Measurements from ENCODE around the gene SETDB1.
"Not testable (repeated sequence)": the region's sequence is repeated elsewhere in the genome, so short reads cannot be mapped to it uniquely, and the experiment has no call there.

Gene SETDB1

GRCh38 chr1:150928775-150929174 is 2.6 kb downstream of the SETDB1 start:
- not testable (repeated sequence) for DNase-seq (ENCODE audit: low read depth in 2 of 2)

- DNase-seq (ENCODE audit: low read depth in 2 of 2) = no peak
Measured at GRCh38 chr1:150931773-150932172, 5.6 kb downstream of the SETDB1 start.

DNA sequence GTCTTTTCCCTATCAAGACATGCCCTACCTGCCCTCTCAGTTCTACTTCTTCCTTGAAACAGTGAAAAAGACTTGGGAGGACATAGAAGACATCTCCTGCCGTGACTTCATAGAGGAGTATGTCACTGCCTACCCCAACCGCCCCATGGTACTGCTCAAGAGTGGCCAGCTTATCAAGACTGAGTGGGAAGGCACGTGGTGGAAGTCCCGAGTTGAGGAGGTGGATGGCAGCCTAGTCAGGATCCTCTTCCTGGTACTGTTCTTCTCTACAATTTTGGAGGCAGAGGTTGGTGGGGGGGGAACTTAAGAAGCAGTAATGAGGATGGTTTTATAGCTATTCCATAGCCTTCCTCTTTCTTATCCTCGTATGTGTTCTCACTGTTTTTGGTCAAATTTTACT is 18.7 kb downstream of the SETDB1 start:
- no peak for DNase-seq (ENCODE audit: low read depth in 2 of 2)

DNA sequence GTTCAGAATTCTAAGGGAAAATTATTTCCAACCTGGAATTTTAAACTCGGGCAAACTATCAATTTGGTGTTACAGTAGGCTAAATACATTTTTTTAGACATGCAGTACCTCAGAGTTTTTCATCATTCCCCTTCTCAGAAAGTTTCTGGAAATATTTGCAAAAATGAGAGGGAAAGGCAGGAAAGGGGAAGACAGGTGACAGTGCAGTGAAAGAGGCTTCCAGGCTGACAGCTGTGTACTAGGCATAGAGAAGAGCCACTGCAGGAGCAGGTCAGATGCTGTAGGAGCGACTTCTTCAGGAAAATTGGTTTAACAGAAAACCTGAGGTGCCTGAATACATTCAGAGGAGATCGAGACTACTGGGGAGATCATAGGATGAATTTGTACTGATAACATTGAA is 28.5 kb downstream of the SETDB1 start:
- no peak for DNase-seq (ENCODE audit: low read depth in 2 of 2)

- DNase-seq (ENCODE audit: low read depth in 2 of 2) = no peak
Measured at GRCh38 chr1:150955280-150955679, 29.1 kb downstream of the SETDB1 start.

DNA sequence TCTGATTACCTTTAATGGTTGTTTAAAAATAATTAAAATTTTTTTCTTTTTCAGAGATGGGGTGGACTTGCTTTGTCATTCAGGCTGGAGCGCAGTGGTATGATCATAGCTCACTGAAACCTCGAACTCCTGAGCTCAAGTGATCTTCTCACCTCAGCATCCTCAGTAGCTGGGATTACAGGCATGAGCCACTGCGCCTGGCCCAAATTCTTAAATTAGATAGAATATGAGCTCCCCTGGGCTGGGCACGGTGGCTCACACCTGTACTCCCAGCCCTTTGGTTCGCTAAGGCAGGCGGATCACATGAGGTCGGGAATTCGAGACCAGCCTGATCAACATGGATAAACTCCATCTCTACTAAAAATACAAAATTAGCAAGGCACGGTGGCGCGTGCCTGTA is 31.5 kb downstream of the SETDB1 start:
- DNase-seq (ENCODE audit: low read depth in 2 of 2) = no peak

DNA sequence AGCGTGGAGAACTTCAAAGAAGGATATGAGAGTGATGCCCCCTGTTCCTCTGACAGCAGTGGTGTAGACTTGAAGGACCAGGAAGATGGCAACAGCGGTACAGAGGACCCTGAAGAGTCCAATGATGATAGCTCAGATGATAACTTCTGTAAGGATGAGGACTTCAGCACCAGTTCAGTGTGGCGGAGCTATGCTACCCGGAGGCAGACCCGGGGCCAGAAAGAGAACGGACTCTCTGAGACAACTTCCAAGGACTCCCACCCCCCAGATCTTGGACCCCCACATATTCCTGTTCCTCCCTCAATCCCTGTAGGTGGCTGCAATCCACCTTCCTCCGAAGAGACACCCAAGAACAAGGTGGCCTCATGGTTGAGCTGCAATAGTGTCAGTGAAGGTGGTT is 34.5 kb downstream of the SETDB1 start:
- no peak for DNase-seq (ENCODE audit: low read depth in 2 of 2)

GRCh38 chr1:150961756-150962155 is 35.6 kb downstream of the SETDB1 start:
- DNase-seq (ENCODE audit: low read depth in 2 of 2) = no peak

GRCh38 chr1:150963321-150964163 is 37.4 kb downstream of the SETDB1 start:
- DNase-seq (ENCODE audit: low read depth in 2 of 2) = no peak

GRCh38 chr1:150964164-150964489 is 38.0 kb downstream of the SETDB1 start:
- DNase-seq (ENCODE audit: low read depth in 2 of 2) = no peak

- no peak for DNase-seq (ENCODE audit: low read depth in 2 of 2)
Measured at GRCh38 chr1:150965605-150966004, 39.4 kb downstream of the SETDB1 start.

DNA sequence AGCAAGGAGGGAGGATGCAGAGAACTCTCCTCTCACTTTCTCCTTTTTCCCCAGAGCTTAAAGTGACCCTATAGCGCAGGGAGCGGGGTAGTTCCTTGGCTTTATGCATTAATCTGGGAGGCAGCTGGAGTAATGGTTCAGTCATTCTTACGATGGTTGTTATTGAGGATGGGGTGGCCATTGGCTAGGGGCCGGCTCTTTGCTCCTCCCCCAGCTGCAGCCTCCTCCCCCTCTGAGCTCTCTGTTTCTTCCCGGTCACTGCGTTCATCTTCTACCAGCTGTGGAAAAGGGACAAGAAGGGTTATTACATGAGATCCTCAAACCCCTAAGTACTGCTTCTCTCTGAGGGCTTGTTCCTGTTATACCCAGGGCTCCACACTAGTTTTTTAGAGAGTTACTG is 39.8 kb downstream of the SETDB1 start:
- DNase-seq (ENCODE audit: low read depth in 2 of 2) = no peak

- DNase-seq (ENCODE audit: low read depth in 2 of 2) = no peak
Measured at GRCh38 chr1:150967936-150968335, 41.8 kb downstream of the SETDB1 start.

DNA sequence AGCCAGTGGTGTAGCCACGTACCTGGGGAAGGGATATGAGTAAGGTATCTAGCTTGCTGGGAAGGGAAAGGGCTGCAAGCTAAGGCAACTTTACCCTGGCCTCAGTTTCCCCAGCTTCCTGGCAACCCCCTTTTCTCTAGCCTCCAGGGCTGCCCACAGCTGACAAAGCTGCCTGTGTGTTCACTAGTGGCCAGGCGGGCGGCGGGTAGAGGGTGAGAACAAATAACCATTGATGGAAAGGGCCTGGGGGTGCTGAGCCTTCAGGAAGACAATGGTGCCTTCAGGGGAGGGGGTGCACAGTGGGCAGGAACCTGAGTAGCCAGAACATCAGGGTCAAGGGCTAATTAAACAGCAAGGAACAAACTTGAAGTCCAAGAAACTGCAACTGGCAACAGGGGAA is 42.3 kb downstream of the SETDB1 start:
- DNase-seq (ENCODE audit: low read depth in 2 of 2) = no peak

DNA sequence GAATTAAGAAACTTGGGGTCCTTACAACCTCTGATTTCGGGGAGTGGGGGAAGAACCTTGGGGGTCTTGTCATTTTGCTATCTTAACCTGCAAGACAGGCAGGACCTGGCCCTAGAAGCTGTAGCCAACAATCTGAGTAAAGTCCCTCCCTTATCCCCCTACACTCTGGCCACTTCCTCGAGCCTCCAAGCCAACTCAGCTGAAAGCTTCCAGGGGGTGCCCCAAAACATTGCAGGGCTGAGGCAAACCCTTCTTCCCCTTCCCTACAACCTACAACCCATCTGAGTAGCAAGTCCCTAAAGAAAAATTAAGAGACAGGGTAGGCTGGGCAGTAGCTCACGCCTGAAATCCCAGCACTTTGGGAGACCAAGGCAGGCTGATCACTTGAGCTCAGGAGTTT is 43.5 kb downstream of the SETDB1 start:
- DNase-seq (ENCODE audit: low read depth in 2 of 2) = no peak

- no peak for DNase-seq (ENCODE audit: low read depth in 2 of 2)
Measured at GRCh38 chr1:150970808-150971582, 44.8 kb downstream of the SETDB1 start.

- no peak for DNase-seq (ENCODE audit: low read depth in 2 of 2)
Measured at GRCh38 chr1:150971583-150972416, 45.6 kb downstream of the SETDB1 start.

- DNase-seq (ENCODE audit: low read depth in 2 of 2) = no peak
Measured at GRCh38 chr1:150972417-150972940, 46.3 kb downstream of the SETDB1 start.

GRCh38 chr1:150973258-150973835 is 47.2 kb downstream of the SETDB1 start:
- DNase-seq (ENCODE audit: low read depth in 2 of 2) = no peak

GRCh38 chr1:150973836-150974579 is 47.8 kb downstream of the SETDB1 start:
- no peak for DNase-seq (ENCODE audit: low read depth in 2 of 2)

All from stimulated activated CD4-positive, alpha-beta T cell treated with anti-CD3 and anti-CD28 coated beads, Interleukin-1b, Interleukin-23, amount 100 ng/mL, for 1 hour (primary cell).